Stimulated activated CD4-positive, alpha-beta T cell treated with anti-CD3 and anti-CD28 coated beads, Interleukin-12 subunit alpha, Interleukin-12 subunit beta, amount 100 ng/mL, for 24 hours (primary cell): ENCODE results near the gene MEG3.

ENCODE experiments used
- DNase-seq, 2 experiments: peaks; one replicate each; pipeline ENCODE4 v3.0.0-alpha.2; 2020; ENCODE audit warnings: low read depth in 2 of 2

MEG3 gene

GRCh38 chr14:100880271-100881101, 54.6 kb downstream of the MEG3 start:
- no peak for DNase-seq

GRCh38 chr14:100881211-100882025, 55.5 kb downstream of the MEG3 start:
- no peak for DNase-seq

- no peak for DNase-seq
Observed at GRCh38 chr14:100882026-100882967, 56.4 kb downstream of the MEG3 start.

- no peak for DNase-seq
Observed at GRCh38 chr14:100882991-100883788, 57.3 kb downstream of the MEG3 start.

GRCh38 chr14:100883789-100884101, 57.8 kb downstream of the MEG3 start:
- no peak for DNase-seq

GRCh38 chr14:100884456-100884855, 58.5 kb downstream of the MEG3 start:
- DNase-seq: no peak

- DNase-seq: no peak
Observed at GRCh38 chr14:100885196-100885595, 59.3 kb downstream of the MEG3 start.

- DNase-seq: no peak
Observed at GRCh38 chr14:100885617-100886016, 59.7 kb downstream of the MEG3 start.

GRCh38 chr14:100887728-100888335, 61.9 kb downstream of the MEG3 start:
- no peak for DNase-seq

- DNase-seq: no peak
Observed at GRCh38 chr14:100888789-100889315, 62.9 kb downstream of the MEG3 start.

GRCh38 chr14:100889641-100890040, 63.7 kb downstream of the MEG3 start:
- no peak for DNase-seq

- DNase-seq: no peak
Observed at GRCh38 chr14:100890061-100890850, 64.3 kb downstream of the MEG3 start.

GRCh38 chr14:100891051-100891450, 65.1 kb downstream of the MEG3 start:
- no peak for DNase-seq

GRCh38 chr14:100891501-100892445, 65.9 kb downstream of the MEG3 start:
- no peak for DNase-seq

GRCh38 chr14:100892496-100893227, 66.7 kb downstream of the MEG3 start:
- DNase-seq: no peak

GRCh38 chr14:100893228-100893601, 67.3 kb downstream of the MEG3 start:
- DNase-seq: no peak

GRCh38 chr14:100893760-100894159, 67.8 kb downstream of the MEG3 start:
- DNase-seq: no peak

- DNase-seq: no peak
Observed at GRCh38 chr14:100894416-100894815, 68.5 kb downstream of the MEG3 start.
